ENCODE results near the gene LRFN4.
A peak's percentile ranks its signal among the peaks of the same experiment; 100 is the strongest.

Gene LRFN4

GRCh38 chr11:66887526-66887925, 30.7 kb downstream of the LRFN4 start:
- no peak for DNase-seq

GRCh38 chr11:66888282-66888681, 31.4 kb downstream of the LRFN4 start:
- DNase-seq, result no peak

- no peak for DNase-seq
These were observed 33.1 kb downstream of the LRFN4 start for GRCh38 chr11:66889960-66890359.

- peak in 13 of 56 donors; percentile 13 to 48 (median 28) for DNase-seq
These were observed 35.2 kb downstream of the LRFN4 start for GRCh38 chr11:66891851-66892660.

GRCh38 chr11:66892911-66893310, 36.0 kb downstream of the LRFN4 start:
- no peak for DNase-seq

- DNase-seq, result no peak
These were observed 37.3 kb downstream of the LRFN4 start for GRCh38 chr11:66894141-66894540.

GRCh38 chr11:66901964-66902390, 45.1 kb downstream of the LRFN4 start:
- no peak for DNase-seq

GRCh38 chr11:66902486-66903177, 45.8 kb downstream of the LRFN4 start:
- no peak for DNase-seq

GRCh38 chr11:66904055-66904454, 47.2 kb downstream of the LRFN4 start:
- DNase-seq, result no peak

- no peak for DNase-seq
These were observed 47.7 kb downstream of the LRFN4 start for GRCh38 chr11:66904561-66904960.

GRCh38 chr11:66904981-66905521, 48.2 kb downstream of the LRFN4 start:
- DNase-seq, result no peak

- no peak for DNase-seq
These were observed 48.8 kb downstream of the LRFN4 start for GRCh38 chr11:66905631-66906030.

- DNase-seq, result peak in 1 of 56 donors; percentile 29
These were observed 49.3 kb downstream of the LRFN4 start for GRCh38 chr11:66906061-66906733.

- DNase-seq, result no peak
These were observed 51.1 kb downstream of the LRFN4 start for GRCh38 chr11:66907751-66908630.

GRCh38 chr11:66909181-66909580, 52.3 kb downstream of the LRFN4 start:
- DNase-seq, result no peak

- no peak for DNase-seq
These were observed 53.2 kb downstream of the LRFN4 start for GRCh38 chr11:66910016-66910415.
